K562 (cell line): ENCODE measurements around the gene ST3GAL3. TPM values are rescaled to one million over a fixed set of nuclear protein-coding genes. Genes with fewer than 3 reads are reported as not detected.

Source experiments
- ATF3 ChIP-seq, 2 experiments: fragments of 450-650 bp in 1 of 2; sonication (generic) in 1 of 2; formaldehyde crosslinking in 1 of 2; IDR thresholded peaks in 1 of 2; conservative IDR thresholded peaks in 1 of 2; 2 replicates each; pipeline versions ENCODE4 v1.6.1 to v1.8.1; 2016 to 2023; ENCODE audit warnings: mild to moderate bottlenecking in 2 of 2, moderate library complexity in 2 of 2, inconsistent platforms in 1 of 2, missing genetic modification reagents in 1 of 2
- CBX5 ChIP-seq: IDR thresholded peaks from 2 replicates; pipeline ENCODE4 v1.6.1; 2014; ENCODE audit warnings: low read depth, borderline replicate concordance
- GTF2F1 ChIP-seq: IDR thresholded peaks from 2 replicates; pipeline ENCODE4 v1.6.1; 2011; ENCODE audit warnings: low read depth, low read length, improper control_type of control experiment
- HNRNPH1 ChIP-seq: fragments of 200-400 bp; formaldehyde crosslinking; optimal IDR thresholded peaks from 2 replicates; pipeline ENCODE3; 2017; ENCODE audit warnings: low read depth, mild to moderate bottlenecking, low read length, moderate library complexity
- KHSRP ChIP-seq: fragments of 450-650 bp; IDR thresholded peaks from 2 replicates; pipeline ENCODE4 v1.6.1; 2017
- MCM5 ChIP-seq: fragments of 450-650 bp; IDR thresholded peaks from 2 replicates; pipeline ENCODE4 v1.6.1; 2016; ENCODE audit warnings: low read depth
- MCM7 ChIP-seq, 2 experiments: fragments of 450-650 bp; IDR thresholded peaks; 2 replicates each; pipeline ENCODE4 v1.6.1; 2016 to 2018
- PHF20 ChIP-seq: fragments of 450-650 bp; IDR thresholded peaks from 2 replicates; pipeline ENCODE4 v1.6.1; 2018; ENCODE audit not compliant: partially characterized antibody
- PTRF ChIP-seq: fragments of 450-650 bp; IDR thresholded peaks from 2 replicates; pipeline ENCODE4 v1.6.1; 2016; ENCODE audit warnings: mild to moderate bottlenecking, missing genetic modification characterization, missing compliant biosample characterization
- SOX6 ChIP-seq: fragments of 450-650 bp; IDR thresholded peaks from 2 replicates; pipeline ENCODE4 v1.6.1; 2014; ENCODE audit warnings: mild to moderate bottlenecking
- SRSF1 ChIP-seq: fragments of 200-400 bp; formaldehyde crosslinking; IDR thresholded peaks from 2 replicates; pipeline ENCODE4 v1.6.1; 2017; ENCODE audit warnings: mild to moderate bottlenecking, low read depth, low read length, moderate library complexity
- THRAP3 ChIP-seq: fragments of 450-650 bp; IDR thresholded peaks from 2 replicates; pipeline ENCODE4 v1.6.1; 2016; ENCODE audit warnings: mild to moderate bottlenecking, inconsistent platforms, borderline replicate concordance
- ZNF232 ChIP-seq: sonication (generic); formaldehyde crosslinking; IDR thresholded peaks from 2 replicates; pipeline ENCODE4 v1.8.0; 2022; ENCODE audit warnings: mild to moderate bottlenecking, missing genetic modification reagents
- ZNF444 ChIP-seq: fragments of 250-450 bp; sonication (Bioruptor Pico); IDR thresholded peaks from 2 replicates; pipeline ENCODE4 v1.4.0; 2020; ENCODE audit warnings: mild to moderate bottlenecking, moderate library complexity
- polyA plus RNA-seq, 8 experiments: library from polyadenylated mRNA; depleted of rRNA in 4 of 8; stranded (reverse) in 5 of 8; unstranded in 3 of 8; fragments of >200 nt; fragmentation: Nextera tagmentation in 2 of 8; fragmentation: Illumina TruSeq in 1 of 8; extraction: Ambion mirVana in 2 of 8; extraction: Trizol in 1 of 8; gene quantifications; 2 replicates each; pipeline versions ENCODE4 v1.2.1 to v1.2.3, GENCODE V29; 2011 to 2014; ENCODE audit warnings: inconsistent platforms in 1 of 8, missing spikeins in 1 of 8
- total RNA-seq, 7 experiments: library from RNA; depleted of rRNA in 6 of 7; stranded (reverse); fragments of >200 nt in 6 of 7; fragmentation: Illumina TruSeq in 2 of 7; extraction: Trizol in 2 of 7; gene quantifications; 2 replicates each; pipeline versions ENCODE4 v1.2.1 to v1.2.3, GENCODE V29; 2011 to 2021; ENCODE audit warnings: low replicate concordance in 1 of 7
- TF ChIP-seq, protein P1 (sequence below): fragments of 250-450 bp; sonication (Bioruptor Pico); IDR thresholded peaks from 2 replicates; pipeline ENCODE4 v1.5.0; 2021; ENCODE audit warnings: mild to moderate bottlenecking, moderate library complexity
- TF ChIP-seq, protein P2 (sequence below): IDR thresholded peaks from 2 replicates; pipeline ENCODE4 v1.6.1; 2014; ENCODE audit warnings: antibody characterized with exemption
- TF ChIP-seq, protein P3 (sequence below), 2 experiments: fragments of 450-650 bp; conservative IDR thresholded peaks; 2 replicates each; pipeline ENCODE4 v1.6.1; 2017; ENCODE audit warnings: mild to moderate bottlenecking in 2 of 2, moderate library complexity in 2 of 2
- TF ChIP-seq, protein P4 (sequence below): fragments of 450-650 bp; IDR thresholded peaks from 2 replicates; pipeline ENCODE4 v1.6.1; 2016; ENCODE audit warnings: mild to moderate bottlenecking

ST3GAL3 gene
- total and polyA plus RNA-seq, 9 of the 15 experiments (the other 6 are each of a cell fraction or from before 2014, with no cell fraction given), result 1.2 to 18.9 (median 11.0) TPM

DNA sequence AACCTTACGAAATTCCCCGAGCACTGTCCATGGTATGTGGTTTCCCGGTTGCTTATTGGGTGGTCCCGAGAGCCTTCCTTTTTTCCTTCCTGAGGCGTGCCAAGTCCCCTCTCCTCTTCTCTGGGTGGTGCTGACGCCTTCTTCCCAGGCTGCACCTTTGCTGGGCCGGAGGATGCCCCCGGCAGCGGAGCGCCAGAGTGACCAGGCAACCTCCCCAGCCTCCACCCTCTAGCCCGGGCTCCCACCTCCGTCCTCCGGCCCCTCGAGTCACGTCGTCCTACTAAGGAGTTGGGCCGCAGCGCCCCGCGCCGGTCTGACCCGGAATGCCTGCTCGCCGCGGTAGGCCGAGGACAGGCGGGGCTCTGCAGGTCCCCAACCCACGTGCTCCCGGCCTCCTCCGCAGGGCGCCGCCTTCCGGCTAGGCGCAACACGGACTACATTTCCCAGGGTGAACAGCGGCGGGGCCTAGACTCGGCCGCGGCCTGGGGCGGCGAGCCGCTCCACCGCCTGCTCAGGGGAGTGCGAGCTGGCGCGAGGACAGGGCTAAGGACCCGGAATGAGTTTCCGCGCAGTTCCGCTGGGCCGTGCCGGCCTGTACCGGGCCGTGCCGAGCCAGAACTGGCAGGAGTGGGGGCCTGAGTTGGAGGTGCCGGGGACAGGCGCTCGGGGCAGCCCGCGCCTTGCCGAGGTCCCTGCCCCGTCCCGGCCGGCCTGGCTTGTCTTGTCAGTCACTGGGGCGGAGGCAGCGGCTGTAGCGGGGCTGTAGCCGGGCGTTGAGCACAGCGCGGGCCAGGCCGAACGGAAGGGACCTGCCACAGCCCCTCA lies 239.1 kb downstream of the ST3GAL3 start, which contains the start of gene IPO13 (continued):
- TF ChIP-seq, protein P1, sequence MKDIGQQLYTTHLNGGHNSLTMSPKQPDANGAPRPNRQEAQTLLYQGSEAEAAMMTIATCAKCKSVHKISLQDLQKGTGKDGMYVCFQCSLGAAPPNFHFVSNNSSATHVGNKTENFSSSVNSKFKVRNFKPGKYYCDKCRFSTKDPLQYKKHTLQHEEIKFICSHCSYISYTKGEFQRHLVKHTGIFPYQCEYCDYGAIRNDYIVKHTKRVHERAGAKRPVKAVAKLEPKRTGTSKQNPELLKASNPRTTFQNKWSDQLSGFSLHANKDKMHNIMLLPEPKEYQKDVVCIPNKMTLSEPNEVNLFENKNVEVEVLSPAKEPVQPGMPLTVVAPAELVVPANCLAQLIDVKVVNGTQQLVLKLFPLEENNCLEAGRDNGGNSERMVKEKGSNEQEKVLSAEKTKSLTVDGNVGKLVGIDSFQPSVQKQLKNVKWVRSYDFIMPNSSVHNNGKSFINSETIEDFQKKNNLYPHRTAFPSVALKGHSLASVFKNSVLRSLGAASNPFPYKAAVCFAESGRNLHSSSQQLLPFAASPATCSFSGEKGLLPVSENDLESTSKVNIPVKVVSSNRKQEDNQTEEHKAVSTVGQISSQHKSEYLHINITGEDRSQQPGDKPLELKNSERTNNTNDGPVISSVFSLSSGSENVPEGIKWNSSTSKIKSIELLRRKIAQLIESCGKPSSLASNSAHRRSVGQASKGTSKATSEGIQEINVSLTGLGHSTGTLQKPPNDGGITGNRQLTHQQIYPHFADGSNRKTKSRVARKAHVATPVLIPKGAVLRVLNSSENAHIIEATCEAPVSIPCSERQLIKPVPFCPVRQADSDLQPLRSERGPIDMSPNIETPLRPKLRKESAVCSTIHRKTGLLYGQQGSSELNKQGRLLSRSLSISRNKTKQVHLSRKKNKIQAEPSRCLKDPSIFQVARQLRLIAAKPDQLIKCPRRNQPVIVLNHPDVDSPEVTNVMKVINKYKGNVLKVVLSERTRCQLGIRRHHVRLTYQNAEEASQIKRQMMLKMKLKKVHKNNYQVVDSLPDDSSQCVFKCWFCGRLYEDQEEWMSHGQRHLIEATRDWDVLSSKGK (CRISPR knock-in tag), result no peak
- TF ChIP-seq SOX6 (peak; percentile 66; the same call in 1 of the 2 replicates), MCM7 (IDR thresholded peaks at IDR 0.05) (no peak), HNRNPH1 (no peak), ATF3 (IDR thresholded peaks at IDR 0.05) (no peak), ATF3 (CRISPR knock-in tag; conservative IDR thresholded peaks at IDR 0.05) (peak; percentile 85), SRSF1 (no peak), THRAP3 (no peak), MCM5 (no peak), CBX5 (no peak), KHSRP (no peak), PTRF (tag) (no peak), GTF2F1 (no peak), ZNF232 (0 out of 2 replicates have a peak, but pooled peaks have one; percentile 76), PHF20 (peak; percentile 74), ZNF444 (no peak)
- TF ChIP-seq, protein P2, sequence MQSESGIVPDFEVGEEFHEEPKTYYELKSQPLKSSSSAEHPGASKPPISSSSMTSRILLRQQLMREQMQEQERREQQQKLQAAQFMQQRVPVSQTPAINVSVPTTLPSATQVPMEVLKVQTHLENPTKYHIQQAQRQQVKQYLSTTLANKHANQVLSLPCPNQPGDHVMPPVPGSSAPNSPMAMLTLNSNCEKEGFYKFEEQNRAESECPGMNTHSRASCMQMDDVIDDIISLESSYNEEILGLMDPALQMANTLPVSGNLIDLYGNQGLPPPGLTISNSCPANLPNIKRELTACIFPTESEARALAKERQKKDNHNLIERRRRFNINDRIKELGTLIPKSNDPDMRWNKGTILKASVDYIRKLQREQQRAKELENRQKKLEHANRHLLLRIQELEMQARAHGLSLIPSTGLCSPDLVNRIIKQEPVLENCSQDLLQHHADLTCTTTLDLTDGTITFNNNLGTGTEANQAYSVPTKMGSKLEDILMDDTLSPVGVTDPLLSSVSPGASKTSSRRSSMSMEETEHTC, result peak; percentile 62; the same call in 1 of the 2 replicates
- TF ChIP-seq, protein P3, sequence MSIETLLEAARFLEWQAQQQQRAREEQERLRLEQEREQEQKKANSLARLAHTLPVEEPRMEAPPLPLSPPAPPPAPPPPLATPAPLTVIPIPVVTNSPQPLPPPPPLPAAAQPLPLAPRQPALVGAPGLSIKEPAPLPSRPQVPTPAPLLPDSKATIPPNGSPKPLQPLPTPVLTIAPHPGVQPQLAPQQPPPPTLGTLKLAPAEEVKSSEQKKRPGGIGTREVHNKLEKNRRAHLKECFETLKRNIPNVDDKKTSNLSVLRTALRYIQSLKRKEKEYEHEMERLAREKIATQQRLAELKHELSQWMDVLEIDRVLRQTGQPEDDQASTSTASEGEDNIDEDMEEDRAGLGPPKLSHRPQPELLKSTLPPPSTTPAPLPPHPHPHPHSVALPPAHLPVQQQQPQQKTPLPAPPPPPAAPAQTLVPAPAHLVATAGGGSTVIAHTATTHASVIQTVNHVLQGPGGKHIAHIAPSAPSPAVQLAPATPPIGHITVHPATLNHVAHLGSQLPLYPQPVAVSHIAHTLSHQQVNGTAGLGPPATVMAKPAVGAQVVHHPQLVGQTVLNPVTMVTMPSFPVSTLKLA (conservative IDR thresholded peaks at IDR 0.05), result peak; percentile 99 to 100
- TF ChIP-seq, protein P4, sequence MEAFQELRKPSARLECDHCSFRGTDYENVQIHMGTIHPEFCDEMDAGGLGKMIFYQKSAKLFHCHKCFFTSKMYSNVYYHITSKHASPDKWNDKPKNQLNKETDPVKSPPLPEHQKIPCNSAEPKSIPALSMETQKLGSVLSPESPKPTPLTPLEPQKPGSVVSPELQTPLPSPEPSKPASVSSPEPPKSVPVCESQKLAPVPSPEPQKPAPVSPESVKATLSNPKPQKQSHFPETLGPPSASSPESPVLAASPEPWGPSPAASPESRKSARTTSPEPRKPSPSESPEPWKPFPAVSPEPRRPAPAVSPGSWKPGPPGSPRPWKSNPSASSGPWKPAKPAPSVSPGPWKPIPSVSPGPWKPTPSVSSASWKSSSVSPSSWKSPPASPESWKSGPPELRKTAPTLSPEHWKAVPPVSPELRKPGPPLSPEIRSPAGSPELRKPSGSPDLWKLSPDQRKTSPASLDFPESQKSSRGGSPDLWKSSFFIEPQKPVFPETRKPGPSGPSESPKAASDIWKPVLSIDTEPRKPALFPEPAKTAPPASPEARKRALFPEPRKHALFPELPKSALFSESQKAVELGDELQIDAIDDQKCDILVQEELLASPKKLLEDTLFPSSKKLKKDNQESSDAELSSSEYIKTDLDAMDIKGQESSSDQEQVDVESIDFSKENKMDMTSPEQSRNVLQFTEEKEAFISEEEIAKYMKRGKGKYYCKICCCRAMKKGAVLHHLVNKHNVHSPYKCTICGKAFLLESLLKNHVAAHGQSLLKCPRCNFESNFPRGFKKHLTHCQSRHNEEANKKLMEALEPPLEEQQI, result no peak; the same call in 1 of the 2 replicates
